GM12873 (cell line): ENCODE results near the gene SHOC1.

Experiments used
- CTCF ChIP-seq: IDR thresholded peaks from 2 replicates; pipeline ENCODE4 v1.5.1; 2012; ENCODE audit warnings: low read depth, mild to moderate bottlenecking, moderate library complexity, low read length, control low read depth; ENCODE audit not compliant: insufficient read depth; ENCODE audit errors: missing control alignments

SHOC1 gene

GRCh38 chr9:111819360-111819759 lies 24.6 kb upstream of the SHOC1 start:
- no peak for TF ChIP-seq CTCF

GRCh38 chr9:111815285-111816070 lies 20.7 kb upstream of the SHOC1 start:
- no peak for TF ChIP-seq CTCF

GRCh38 chr9:111812337-111812736 lies 17.6 kb upstream of the SHOC1 start:
- TF ChIP-seq CTCF, result no peak

- TF ChIP-seq CTCF, result no peak
Observed at GRCh38 chr9:111810908-111811307, 16.2 kb upstream of the SHOC1 start.

- no peak for TF ChIP-seq CTCF
Observed at GRCh38 chr9:111807197-111807596, 12.5 kb upstream of the SHOC1 start.

GRCh38 chr9:111806259-111806658 lies 11.5 kb upstream of the SHOC1 start:
- TF ChIP-seq CTCF, result no peak

- no peak for TF ChIP-seq CTCF
Observed at GRCh38 chr9:111805830-111806241, 11.1 kb upstream of the SHOC1 start.
